HS-27A (cell line): ENCODE results near the gene PDIK1L.

Source experiments
- DNase-seq: peaks from one replicate; pipeline ENCODE4 v3.0.0-alpha.2; 2012; ENCODE audit warnings: low read depth, missing footprints

Gene PDIK1L

DNA sequence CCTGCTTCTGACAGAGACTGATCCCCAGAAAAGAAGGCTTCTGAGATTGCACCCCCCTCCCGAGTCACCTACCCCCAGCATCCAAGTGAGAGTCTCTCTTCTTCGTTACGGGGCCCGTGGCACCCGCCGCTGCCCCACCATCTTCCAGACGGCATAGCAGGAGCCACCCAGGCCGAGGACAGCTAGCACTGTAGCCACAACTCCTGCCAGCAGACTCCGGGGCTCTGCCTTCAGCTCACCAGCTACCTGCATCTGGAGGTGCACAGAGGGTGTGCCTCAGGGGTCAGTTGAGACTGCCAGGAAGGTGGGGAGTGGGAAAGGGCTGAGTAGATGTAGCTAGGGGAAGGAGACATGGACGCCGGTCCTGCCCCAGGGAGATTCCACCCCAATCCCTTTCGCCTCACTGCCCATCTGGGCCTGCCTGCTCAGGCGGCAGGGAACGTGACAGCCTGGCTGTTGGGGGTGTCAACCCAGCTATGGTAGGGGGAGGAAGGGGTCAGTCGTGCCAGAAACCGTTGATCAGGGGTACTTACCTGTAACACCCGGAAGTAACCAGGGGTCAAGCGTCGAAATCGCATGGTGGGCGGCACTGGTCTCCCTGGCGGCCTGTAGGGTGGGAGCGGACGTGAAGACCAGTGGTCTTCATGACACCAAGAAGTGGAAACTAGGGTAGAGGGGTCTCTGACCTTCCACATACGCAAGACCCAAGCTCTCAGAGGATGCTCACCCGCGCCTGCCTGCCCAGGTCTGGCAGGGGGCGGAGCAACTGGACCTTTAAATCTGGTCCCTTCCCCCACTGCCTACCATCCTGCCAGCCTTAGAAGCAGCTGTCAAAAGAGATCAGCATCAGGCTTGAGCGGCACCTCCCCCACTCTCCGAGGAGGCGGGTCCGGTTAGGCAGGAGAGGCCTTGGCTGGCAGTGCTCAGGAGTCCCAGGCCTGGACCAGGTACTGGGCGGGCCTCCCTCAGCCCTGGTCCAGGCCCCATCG, 59.8 kb downstream of the PDIK1L start, which contains the start of gene ZNF593OS:
Gene ZNF593OS (minus strand): TSS at position 749 of the 989 bp plus-strand sequence. CDS start 171 bp downstream, at position 578.
- DNase-seq = no peak
